OCI-LY3 (cell line): Measurements from ENCODE around the gene PCSK5.

ENCODE experiments used
- H2AFZ ChIP-seq: fragments of 200-600, 300-600 bp; shearing (Covaris generic); 2 replicates; pipeline ENCODE4 v1.6.0; 2014; ENCODE audit warnings: antibody characterized with exemption, low read depth, low read length
- H3K27ac ChIP-seq: fragments of 200-600, 300-600 bp; sonication (generic); 2 replicates; pipeline ENCODE4 v1.5.1; 2014; ENCODE audit warnings: mild to moderate bottlenecking, low read length, moderate library complexity, mixed read lengths
- H3K27me3 ChIP-seq: fragments of 200-600, 300-600 bp; sonication (generic); 2 replicates; pipeline ENCODE4 v1.6.1; 2014; ENCODE audit warnings: low read depth, low read length, mixed read lengths
- H3K36me3 ChIP-seq: fragments of 200-600, 300-600 bp; sonication (generic); replicated peaks from 2 replicates; pipeline ENCODE3; 2014; ENCODE audit warnings: low read depth, low read length, mixed read lengths
- H3K4me1 ChIP-seq: fragments of 300-600, 200-600 bp; sonication (generic); 2 replicates; pipeline ENCODE4 v1.6.1; 2014; ENCODE audit warnings: low read length, mixed read lengths
- H3K4me2 ChIP-seq: fragments of 200-600, 300-600 bp; sonication (generic); 2 replicates; pipeline ENCODE4 v1.6.1; 2014; ENCODE audit warnings: low read length, mixed read lengths
- H3K4me3 ChIP-seq: fragments of 300-600, 200-600 bp; sonication (generic); 2 replicates; pipeline ENCODE4 v1.5.1; 2014; ENCODE audit warnings: antibody characterized with exemption, mild to moderate bottlenecking, low read length, moderate library complexity
- H3K79me2 ChIP-seq: fragments of 300-600, 200-600 bp; shearing (Covaris generic); 2 replicates; pipeline ENCODE4 v1.6.1; 2014; ENCODE audit warnings: mild to moderate bottlenecking, low read length, mixed read lengths
- H3K9ac ChIP-seq: fragments of 300-600, 200-600 bp; shearing (Covaris generic); 2 replicates; pipeline ENCODE4 v1.6.0; 2014; ENCODE audit warnings: mild to moderate bottlenecking, low read length, moderate library complexity
- H3K9me3 ChIP-seq: fragments of 200-600, 300-600 bp; shearing (Covaris generic); 2 replicates; pipeline ENCODE4 v1.6.1; 2014; ENCODE audit warnings: low read length, mixed read lengths; ENCODE audit not compliant: insufficient read depth
- H4K20me1 ChIP-seq: fragments of 200-600, 300-600 bp; sonication (generic); 2 replicates; pipeline ENCODE4 v1.6.1; 2016; ENCODE audit warnings: low read length, mixed read lengths; ENCODE audit not compliant: insufficient read depth
- EZH2phosphoT487 ChIP-seq: fragments of 200-600 bp; shearing (Covaris generic); IDR thresholded peaks from 2 replicates; pipeline ENCODE4 v1.6.1; 2018; ENCODE audit warnings: antibody characterized with exemption, mixed run types, low read depth
- TF ChIP-seq, protein P1 (sequence below): fragments of 200-600, 300-600 bp; sonication (generic); IDR thresholded peaks from 2 replicates; pipeline ENCODE4 v1.5.1; 2014; ENCODE audit warnings: antibody characterized with exemption, low read length, low read depth

PCSK5 gene

DNA sequence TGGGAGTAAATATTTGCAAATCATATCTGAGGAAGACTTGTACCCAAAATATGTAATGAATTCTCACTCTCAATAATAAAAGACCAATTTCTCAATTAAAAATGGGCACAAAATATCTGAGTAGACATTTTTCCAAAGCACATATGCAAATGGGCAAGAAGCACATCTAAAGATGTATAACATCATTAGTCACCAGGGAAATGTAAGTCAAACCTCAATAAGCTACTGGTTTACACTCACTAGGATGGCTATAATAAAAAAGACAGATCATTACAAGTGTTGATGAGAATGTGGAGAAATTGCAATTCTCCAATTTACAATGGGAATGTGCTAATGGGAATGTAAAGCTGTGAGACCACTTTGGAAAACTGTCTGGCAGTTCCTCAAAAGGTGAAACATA, 13.9 kb downstream of the PCSK5 start:
- no peaks in the 10 kb centered on the region for H3K79me2 ChIP-seq
- no peaks in the 10 kb centered on the region for H4K20me1 ChIP-seq
- peaks cover 2% of the 10 kb centered on the region; the same call in 1 of the 2 replicates for H3K27me3 ChIP-seq
- H3K36me3 ChIP-seq = no peaks in the 10 kb centered on the region
- no peak overlapping the region for H3K4me3 ChIP-seq
- no peak overlapping the region for H3K9ac ChIP-seq
- H2AFZ ChIP-seq = no peak overlapping the region
- TF ChIP-seq, protein P1, sequence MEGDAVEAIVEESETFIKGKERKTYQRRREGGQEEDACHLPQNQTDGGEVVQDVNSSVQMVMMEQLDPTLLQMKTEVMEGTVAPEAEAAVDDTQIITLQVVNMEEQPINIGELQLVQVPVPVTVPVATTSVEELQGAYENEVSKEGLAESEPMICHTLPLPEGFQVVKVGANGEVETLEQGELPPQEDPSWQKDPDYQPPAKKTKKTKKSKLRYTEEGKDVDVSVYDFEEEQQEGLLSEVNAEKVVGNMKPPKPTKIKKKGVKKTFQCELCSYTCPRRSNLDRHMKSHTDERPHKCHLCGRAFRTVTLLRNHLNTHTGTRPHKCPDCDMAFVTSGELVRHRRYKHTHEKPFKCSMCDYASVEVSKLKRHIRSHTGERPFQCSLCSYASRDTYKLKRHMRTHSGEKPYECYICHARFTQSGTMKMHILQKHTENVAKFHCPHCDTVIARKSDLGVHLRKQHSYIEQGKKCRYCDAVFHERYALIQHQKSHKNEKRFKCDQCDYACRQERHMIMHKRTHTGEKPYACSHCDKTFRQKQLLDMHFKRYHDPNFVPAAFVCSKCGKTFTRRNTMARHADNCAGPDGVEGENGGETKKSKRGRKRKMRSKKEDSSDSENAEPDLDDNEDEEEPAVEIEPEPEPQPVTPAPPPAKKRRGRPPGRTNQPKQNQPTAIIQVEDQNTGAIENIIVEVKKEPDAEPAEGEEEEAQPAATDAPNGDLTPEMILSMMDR = no peak
- no peak for TF ChIP-seq EZH2phosphoT487
- no peak overlapping the region for H3K4me2 ChIP-seq
- no peaks in the 10 kb centered on the region for H3K4me1 ChIP-seq
- no peaks in the 10 kb centered on the region for H3K9me3 ChIP-seq
- H3K27ac ChIP-seq = no peak overlapping the region

DNA sequence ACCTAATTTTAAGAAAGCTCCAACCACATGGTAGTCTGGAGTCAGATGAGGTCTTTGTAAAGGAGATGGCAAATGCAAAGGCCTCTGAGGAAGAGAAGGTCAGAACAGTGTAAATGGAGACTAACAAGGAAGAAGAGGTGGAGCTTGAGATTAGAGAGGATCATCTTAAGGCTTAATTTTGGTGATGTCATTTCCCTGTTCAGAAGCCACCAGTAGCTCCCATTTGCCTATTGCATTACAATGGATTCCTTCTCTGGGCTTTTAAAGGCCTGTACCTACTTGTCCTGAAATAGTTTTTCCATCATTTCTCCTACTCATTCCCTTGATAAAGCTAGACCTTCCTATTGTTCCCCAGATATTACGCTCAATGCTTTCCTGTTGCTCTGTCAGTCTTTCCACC, 16.1 kb downstream of the PCSK5 start:
- Histone ChIP-seq H3K36me3 (no peaks in the 10 kb centered on the region), H3K9ac (no peak overlapping the region), H3K27ac (no peak overlapping the region), H3K4me3 (no peak overlapping the region), H4K20me1 (no peaks in the 10 kb centered on the region), H3K79me2 (no peaks in the 10 kb centered on the region), H3K9me3 (no peaks in the 10 kb centered on the region), H3K4me2 (no peak overlapping the region), H2AFZ (no peak overlapping the region), H3K27me3 (no peaks in the 10 kb centered on the region; the same call in 1 of the 2 replicates), H3K4me1 (no peaks in the 10 kb centered on the region)
- TF ChIP-seq, protein P1 = no peak
- no peak for TF ChIP-seq EZH2phosphoT487

DNA sequence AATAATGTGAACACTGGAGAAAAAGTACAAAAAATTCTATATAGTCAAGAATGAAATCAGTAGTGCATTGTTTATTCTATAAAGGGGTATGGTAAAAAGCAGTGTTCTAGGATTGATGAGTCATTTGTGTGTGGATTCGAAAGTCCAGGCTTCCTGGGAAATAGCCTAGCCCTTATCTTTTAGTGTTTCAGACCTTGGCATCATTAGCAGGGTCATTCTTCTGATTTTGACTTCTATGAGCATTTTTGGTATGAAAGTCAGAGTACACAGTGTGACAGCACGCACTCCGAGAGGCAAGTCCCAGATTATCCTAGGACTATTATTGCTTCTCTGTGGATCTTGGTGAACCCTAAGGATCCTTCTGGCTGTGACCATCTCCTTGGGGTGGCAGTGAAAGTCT, 16.9 kb downstream of the PCSK5 start:
- H3K27me3 ChIP-seq = no peaks in the 10 kb centered on the region; the same call in 1 of the 2 replicates

DNA sequence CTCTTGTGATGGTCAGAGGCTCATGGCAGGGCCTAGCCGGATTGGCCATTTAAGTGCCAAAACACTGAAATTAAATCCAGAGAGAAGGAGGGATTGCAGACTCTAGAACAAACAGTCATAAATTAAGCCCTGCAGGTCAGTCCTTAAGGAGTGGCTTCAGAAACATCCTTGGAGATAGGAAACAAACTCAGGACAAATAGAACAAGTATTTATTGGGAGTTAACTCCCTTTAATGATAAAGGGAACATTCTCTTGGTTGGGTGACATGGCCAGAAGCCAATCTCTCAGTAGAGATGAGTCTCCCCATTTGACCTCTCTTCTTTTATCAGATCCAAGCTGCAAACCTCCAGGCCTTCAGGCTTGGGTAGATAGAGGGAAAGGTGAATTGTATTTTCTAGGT, 17.4 kb downstream of the PCSK5 start:
- no peak overlapping the region for H3K4me2 ChIP-seq
- TF ChIP-seq, protein P1 = no peak
- TF ChIP-seq EZH2phosphoT487 = no peak
- no peak overlapping the region for H3K9ac ChIP-seq
- no peaks in the 10 kb centered on the region for H3K79me2 ChIP-seq
- H3K4me3 ChIP-seq = no peak overlapping the region
- H2AFZ ChIP-seq = no peak overlapping the region
- H3K36me3 ChIP-seq = no peaks in the 10 kb centered on the region
- no peaks in the 10 kb centered on the region; the same call in 1 of the 2 replicates for H3K27me3 ChIP-seq
- no peak overlapping the region for H3K27ac ChIP-seq
- H4K20me1 ChIP-seq = no peaks in the 10 kb centered on the region
- no peaks in the 10 kb centered on the region for H3K4me1 ChIP-seq
- no peaks in the 10 kb centered on the region for H3K9me3 ChIP-seq

More for the DNA sequence above, 16.9 kb downstream of the PCSK5 start:
- no peak for TF ChIP-seq EZH2phosphoT487
- TF ChIP-seq, protein P1 = no peak
- H2AFZ ChIP-seq = no peak overlapping the region
- H3K9me3 ChIP-seq = no peaks in the 10 kb centered on the region
- no peak overlapping the region for H3K9ac ChIP-seq
- H4K20me1 ChIP-seq = no peaks in the 10 kb centered on the region
- no peaks in the 10 kb centered on the region for H3K4me1 ChIP-seq
- H3K36me3 ChIP-seq = no peaks in the 10 kb centered on the region
- H3K4me3 ChIP-seq = no peak overlapping the region
- no peak overlapping the region for H3K4me2 ChIP-seq
- no peaks in the 10 kb centered on the region for H3K79me2 ChIP-seq
- H3K27ac ChIP-seq = no peak overlapping the region
